Lung (tissue), 12 donors: ENCODE results near the gene SLC39A3. TPM values are rescaled to one million over a fixed set of nuclear protein-coding genes. Genes with fewer than 3 reads are reported as not detected.

ENCODE experiments used
- ATAC-seq: fragments of 200-7000 bp; cut with Tn5 transposase; one replicate; pipeline ENCODE4 v1.9.1; 2020; ENCODE audit warnings: moderate number of reproducible peaks; ENCODE audit not compliant: insufficient read depth, low FRiP score
- DNase-seq, 3 donors: peaks; one replicate each; pipeline ENCODE4 v3.0.0-alpha.2; 2013 to 2017
- H3K27ac ChIP-seq, 2 donors: one replicate each; pipeline ENCODE4 v1.5.1; 2013; ENCODE audit warnings: mild to moderate bottlenecking in 2 of 2, moderate library complexity in 2 of 2, control low read depth in 1 of 2, inconsistent platforms in 1 of 2, low read depth in 1 of 2, low read length in 1 of 2
- H3K27me3 ChIP-seq, 3 donors: one replicate each; pipeline ENCODE4 v1.5.1; 2013; ENCODE audit warnings: low read length in 2 of 3; ENCODE audit not compliant: control insufficient read depth in 3 of 3, insufficient read depth in 3 of 3
- H3K36me3 ChIP-seq, 4 donors: one replicate each; pipeline ENCODE4 v1.5.1; 2013; ENCODE audit warnings: low read length in 4 of 4, mild to moderate bottlenecking in 1 of 4, moderate library complexity in 1 of 4; ENCODE audit not compliant: control insufficient read depth in 4 of 4, insufficient read depth in 4 of 4
- H3K4me1 ChIP-seq, 5 donors: one replicate each; pipeline ENCODE4 v1.5.1; 2013; ENCODE audit warnings: low read length in 5 of 5, mild to moderate bottlenecking in 2 of 5, moderate library complexity in 1 of 5; ENCODE audit not compliant: control insufficient read depth in 5 of 5, insufficient read depth in 5 of 5
- H3K4me3 ChIP-seq: one replicate; pipeline ENCODE4 v1.5.1; 2013; ENCODE audit warnings: mild to moderate bottlenecking, control low read depth, moderate library complexity
- H3K9ac ChIP-seq, 2 donors: one replicate each; pipeline ENCODE4 v1.5.1; 2013; ENCODE audit warnings: low read length in 2 of 2, control low read depth in 1 of 2; ENCODE audit not compliant: insufficient read depth in 1 of 2
- H3K9me3 ChIP-seq, 4 donors: one replicate each; pipeline ENCODE4 v1.5.1; 2013; ENCODE audit warnings: low read length in 3 of 4, mild to moderate bottlenecking in 1 of 4, moderate library complexity in 1 of 4; ENCODE audit not compliant: control insufficient read depth in 4 of 4, insufficient read depth in 3 of 4
- WGBS, 2 donors: extraction: QIAGEN DNeasy Blood & Tissue Kit; methylation state at CpG; one replicate each; pipeline ENCODE4 v1.1.7; 2013; 5-methylcytosine and 5-hydroxymethylcytosine counted together
- polyA plus RNA-seq, 2 donors: library from polyadenylated mRNA; stranded (reverse); fragments of 200-250 nt; gene quantifications; one replicate each; pipeline ENCODE4 v1.2.1, GENCODE V29; 2013
- total RNA-seq, 2 donors: library from RNA; depleted of rRNA in 1 of 2; stranded (reverse); fragments of >200 nt in 1 of 2; gene quantifications; one replicate each; pipeline ENCODE4 v1.2.1, GENCODE V29; 2014 to 2021
- TF ChIP-seq, protein P1 (sequence below): IDR thresholded peaks from 2 replicates; pipeline ENCODE4 v1.5.1; 2012; ENCODE audit warnings: mild to moderate bottlenecking; ENCODE audit errors: control extremely low read depth, extremely low read depth
- donor health status: control.
- donor health status: control.
- donor health status: Bipolar disorder and iron deficiency.
- donor health status: healthy.
- donor health status: DM: yes; HTN: yes; CAD: no.

The SLC39A3 gene
- total and polyA plus RNA-seq, 4 donors = 17.7 to 51.2 (median 42.0) TPM

DNA sequence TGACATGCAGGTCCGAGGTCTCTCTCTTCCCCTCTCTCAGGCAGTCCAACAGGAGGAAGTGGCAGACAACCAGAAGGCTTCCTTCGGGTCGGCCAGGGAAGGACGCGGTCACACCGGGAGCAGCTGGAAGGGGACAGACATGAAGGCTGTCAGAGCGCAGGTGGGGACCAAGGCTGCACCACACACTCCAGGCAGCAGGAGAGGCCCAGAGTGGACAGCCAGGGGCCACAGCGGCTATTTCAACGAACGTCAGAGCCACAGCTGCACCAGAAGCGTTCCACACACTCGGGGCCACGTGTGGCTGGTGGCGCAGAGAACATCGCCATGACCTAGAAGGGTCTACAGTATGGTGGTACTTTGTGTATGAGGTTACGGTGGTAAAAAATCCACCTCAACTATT, 16.0 kb upstream of the SLC39A3 start:
- H3K4me3 ChIP-seq = no peak overlapping the region
- no peak overlapping the region for H3K9ac ChIP-seq
- H3K27me3 ChIP-seq = no peaks in the 10 kb centered on the region
- 91 to 92% methylated on average over 15 to 16 of the region's 16 CpGs for WGBS, 2 donors
- no peak for ATAC-seq
- no peak for DNase-seq
- H3K4me1 ChIP-seq = no peaks in the 10 kb centered on the region
- TF ChIP-seq, protein P1, sequence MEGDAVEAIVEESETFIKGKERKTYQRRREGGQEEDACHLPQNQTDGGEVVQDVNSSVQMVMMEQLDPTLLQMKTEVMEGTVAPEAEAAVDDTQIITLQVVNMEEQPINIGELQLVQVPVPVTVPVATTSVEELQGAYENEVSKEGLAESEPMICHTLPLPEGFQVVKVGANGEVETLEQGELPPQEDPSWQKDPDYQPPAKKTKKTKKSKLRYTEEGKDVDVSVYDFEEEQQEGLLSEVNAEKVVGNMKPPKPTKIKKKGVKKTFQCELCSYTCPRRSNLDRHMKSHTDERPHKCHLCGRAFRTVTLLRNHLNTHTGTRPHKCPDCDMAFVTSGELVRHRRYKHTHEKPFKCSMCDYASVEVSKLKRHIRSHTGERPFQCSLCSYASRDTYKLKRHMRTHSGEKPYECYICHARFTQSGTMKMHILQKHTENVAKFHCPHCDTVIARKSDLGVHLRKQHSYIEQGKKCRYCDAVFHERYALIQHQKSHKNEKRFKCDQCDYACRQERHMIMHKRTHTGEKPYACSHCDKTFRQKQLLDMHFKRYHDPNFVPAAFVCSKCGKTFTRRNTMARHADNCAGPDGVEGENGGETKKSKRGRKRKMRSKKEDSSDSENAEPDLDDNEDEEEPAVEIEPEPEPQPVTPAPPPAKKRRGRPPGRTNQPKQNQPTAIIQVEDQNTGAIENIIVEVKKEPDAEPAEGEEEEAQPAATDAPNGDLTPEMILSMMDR = no peak
- peaks cover 0 to 5% (median 0%) of the 10 kb centered on the region in 4 donors for H3K9me3 ChIP-seq
- no peak overlapping the region for H3K27ac ChIP-seq
- peaks cover 8 to 46% (median 11%) of the 10 kb centered on the region in 4 donors for H3K36me3 ChIP-seq

DNA sequence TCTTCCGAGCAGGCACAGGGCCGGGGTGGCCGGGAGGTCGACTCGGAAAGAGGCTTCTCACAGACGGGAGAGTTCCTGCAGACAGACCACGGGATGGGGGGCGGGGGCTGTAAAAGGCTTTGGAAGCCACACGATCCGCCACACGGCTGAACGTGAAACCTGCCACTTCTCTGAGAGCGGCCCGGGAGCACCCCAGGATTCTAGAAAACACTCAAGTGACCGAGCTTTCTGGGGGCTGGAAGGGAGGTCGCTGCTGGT, 15.6 kb upstream of the SLC39A3 start:
- 93 to 95% methylated on average over 16 of the region's 16 CpGs for WGBS, 2 donors
- peaks cover 0 to 5% (median 0%) of the 10 kb centered on the region in 4 donors for H3K9me3 ChIP-seq
- no peak for ATAC-seq
- peaks cover 0 to 3% (median 0%) of the 10 kb centered on the region in 3 donors for H3K27me3 ChIP-seq
- no peak overlapping the region for H3K27ac ChIP-seq
- DNase-seq = no peak
- H3K9ac ChIP-seq = no peak overlapping the region
- H3K4me1 ChIP-seq = no peaks in the 10 kb centered on the region
- peaks cover 8 to 42% (median 11%) of the 10 kb centered on the region in 4 donors for H3K36me3 ChIP-seq
- no peak overlapping the region for H3K4me3 ChIP-seq
- TF ChIP-seq, protein P1 = no peak

DNA sequence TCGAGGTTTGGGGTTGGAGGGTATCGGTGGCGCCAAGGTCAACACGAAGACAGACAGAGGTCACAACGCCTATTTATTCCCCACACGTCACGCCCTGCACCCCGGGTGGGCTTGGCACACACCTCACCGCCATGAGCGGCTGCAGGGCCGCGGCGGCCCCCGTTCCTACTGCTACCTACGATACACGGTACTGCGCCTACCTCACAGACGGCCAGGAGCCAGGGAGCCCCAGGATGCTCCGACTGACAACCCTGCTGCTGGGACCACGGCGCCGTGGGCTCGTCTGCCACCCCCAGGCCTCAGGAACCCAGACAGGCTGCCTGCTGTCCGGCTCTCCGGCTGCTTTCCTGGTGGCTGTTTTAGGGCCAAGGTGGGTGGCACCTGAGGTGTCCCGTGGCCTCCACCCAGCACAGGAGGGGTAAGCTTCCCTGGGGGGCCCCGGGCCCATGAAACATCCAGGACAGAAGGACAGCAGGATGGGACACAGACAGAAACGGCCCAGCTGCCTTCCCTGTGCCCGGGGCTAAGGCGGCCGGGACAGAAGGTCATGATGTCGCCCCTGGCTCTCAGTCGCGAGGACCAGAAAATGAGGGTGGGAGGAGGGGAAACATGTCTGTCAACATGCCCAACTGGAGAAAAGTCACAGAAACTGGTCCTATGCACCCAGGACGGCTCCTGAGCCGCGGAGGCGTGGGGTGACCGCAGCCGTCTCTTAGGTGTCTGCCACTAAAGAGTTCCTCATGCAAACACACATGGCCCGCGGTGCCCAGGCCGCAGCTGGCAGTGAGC, 15.0 kb upstream of the SLC39A3 start:
- 94 to 97% methylated on average over 42 to 43 of the region's 43 CpGs for WGBS, 2 donors
- DNase-seq (no peak), ATAC-seq (no peak)
- no peak overlapping the region for H3K9ac ChIP-seq
- H3K27me3 ChIP-seq = peaks cover 0 to 3% (median 0%) of the 10 kb centered on the region in 3 donors
- H3K4me3 ChIP-seq = no peak overlapping the region
- H3K27ac ChIP-seq = no peak overlapping the region
- H3K9me3 ChIP-seq = peaks cover 0 to 5% (median 0%) of the 10 kb centered on the region in 4 donors
- TF ChIP-seq, protein P1 = no peak
- peaks cover 8 to 42% (median 11%) of the 10 kb centered on the region in 4 donors for H3K36me3 ChIP-seq
- H3K4me1 ChIP-seq = no peaks in the 10 kb centered on the region

DNA sequence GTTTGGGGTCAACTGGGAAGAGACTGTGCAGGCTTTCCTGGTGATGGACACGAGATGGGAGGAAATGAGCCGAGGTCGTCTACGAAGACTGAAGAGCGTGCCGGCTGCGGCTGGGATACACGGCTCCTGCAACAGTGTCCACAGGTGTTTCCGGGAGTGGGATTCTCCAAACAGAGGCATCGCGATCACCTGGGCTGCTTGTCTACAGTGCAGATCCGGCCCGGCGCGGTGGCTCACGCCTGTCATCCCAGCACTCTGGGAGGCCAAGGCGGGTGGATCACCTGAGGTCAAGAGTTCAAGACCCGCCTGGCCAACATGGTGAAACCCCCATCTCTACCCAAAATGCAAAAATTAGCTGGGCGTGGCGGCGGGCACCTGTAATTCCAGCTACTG, 11.6 kb upstream of the SLC39A3 start:
- H3K27me3 ChIP-seq = peaks cover 0 to 3% (median 0%) of the 10 kb centered on the region in 3 donors
- TF ChIP-seq, protein P1 = no peak
- no peaks in the 10 kb centered on the region for H3K4me1 ChIP-seq
- WGBS, 2 donors = 86 to 89% methylated on average over 21 of the region's 21 CpGs
- peaks cover 2 to 23% (median 8%) of the 10 kb centered on the region in 4 donors for H3K36me3 ChIP-seq
- ATAC-seq (no peak), DNase-seq (no peak)
- H3K9ac ChIP-seq = no peak overlapping the region
- no peak overlapping the region for H3K4me3 ChIP-seq
- peaks cover 0 to 5% (median 0%) of the 10 kb centered on the region in 4 donors for H3K9me3 ChIP-seq
- H3K27ac ChIP-seq = no peak overlapping the region
